ENCODE results near the gene LRRC27.

Gene LRRC27

GRCh38 chr10:132291826-132292225, 40.2 kb upstream of the LRRC27 start:
- no peak for ATAC-seq
- TF ChIP-seq BACH2 (CRISPR knock-in tag; IDR thresholded peaks at IDR 0.05; ENCODE audit: borderline replicate concordance) (no peak), TCF4 (CRISPR knock-in tag; IDR thresholded peaks at IDR 0.05; ENCODE audit: borderline replicate concordance) (no peak), POU6F1 (CRISPR knock-in tag; IDR thresholded peaks at IDR 0.05; ENCODE audit: borderline replicate concordance, low read depth) (no peak), ZNF70 (CRISPR knock-in tag; IDR thresholded peaks at IDR 0.05) (no peak), ZNF8 (CRISPR knock-in tag; IDR thresholded peaks at IDR 0.05) (no peak), ZFP30 (CRISPR knock-in tag; IDR thresholded peaks at IDR 0.05) (no peak), GLIS3 (CRISPR knock-in tag; IDR thresholded peaks at IDR 0.05) (no peak), ESRRG (CRISPR knock-in tag; IDR thresholded peaks at IDR 0.05) (no peak), PATZ1 (CRISPR knock-in tag; IDR thresholded peaks at IDR 0.05; ENCODE audit: borderline replicate concordance) (no peak), CSDC2 (CRISPR knock-in tag; IDR thresholded peaks at IDR 0.05) (no peak), ISL1 (CRISPR knock-in tag; IDR thresholded peaks at IDR 0.05) (no peak), OSR1 (CRISPR knock-in tag; IDR thresholded peaks at IDR 0.05) (no peak), RARB (CRISPR knock-in tag; IDR thresholded peaks at IDR 0.05) (no peak), TSHZ2 (CRISPR knock-in tag; IDR thresholded peaks at IDR 0.05) (no peak), SNAI2 (CRISPR knock-in tag; IDR thresholded peaks at IDR 0.05) (no peak), ZC3H10 (CRISPR knock-in tag; IDR thresholded peaks at IDR 0.05) (no peak)

- no peak; the same call in 2 of the 3 replicates for ATAC-seq
- TF ChIP-seq BACH2 (CRISPR knock-in tag; IDR thresholded peaks at IDR 0.05; ENCODE audit: borderline replicate concordance) = no peak
- TF ChIP-seq GLIS3 (CRISPR knock-in tag; IDR thresholded peaks at IDR 0.05) = no peak
- no peak for TF ChIP-seq TOX (CRISPR knock-in tag; IDR thresholded peaks at IDR 0.05; ENCODE audit: borderline replicate concordance)
- TF ChIP-seq SNAI2 (CRISPR knock-in tag; IDR thresholded peaks at IDR 0.05) = no peak
- TF ChIP-seq RARB (CRISPR knock-in tag; IDR thresholded peaks at IDR 0.05) = no peak
- no peak for TF ChIP-seq CSRNP3 (CRISPR knock-in tag; IDR thresholded peaks at IDR 0.05)
- TF ChIP-seq CSDC2 (CRISPR knock-in tag; IDR thresholded peaks at IDR 0.05) = no peak
- no peak for TF ChIP-seq OSR1 (CRISPR knock-in tag; IDR thresholded peaks at IDR 0.05)
These were observed 39.4 kb upstream of the LRRC27 start for GRCh38 chr10:132292287-132293200.

GRCh38 chr10:132293201-132293812, 38.7 kb upstream of the LRRC27 start:
- ATAC-seq = peak; percentile 63
- TF ChIP-seq TSHZ2 (CRISPR knock-in tag; IDR thresholded peaks at IDR 0.05) (no peak), OSR1 (CRISPR knock-in tag; IDR thresholded peaks at IDR 0.05) (no peak), PPARA (CRISPR knock-in tag; IDR thresholded peaks at IDR 0.05; ENCODE audit: borderline replicate concordance) (no peak), CREB5 (CRISPR knock-in tag; IDR thresholded peaks at IDR 0.05; ENCODE audit: low read depth) (no peak), ZC3H10 (CRISPR knock-in tag; IDR thresholded peaks at IDR 0.05) (no peak), TCF4 (CRISPR knock-in tag; IDR thresholded peaks at IDR 0.05; ENCODE audit: borderline replicate concordance) (no peak), PATZ1 (CRISPR knock-in tag; IDR thresholded peaks at IDR 0.05; ENCODE audit: borderline replicate concordance) (no peak), RARB (CRISPR knock-in tag; IDR thresholded peaks at IDR 0.05) (no peak), ZNF70 (CRISPR knock-in tag; IDR thresholded peaks at IDR 0.05) (no peak), SNAI2 (CRISPR knock-in tag; IDR thresholded peaks at IDR 0.05) (no peak), GLIS3 (CRISPR knock-in tag; IDR thresholded peaks at IDR 0.05) (no peak), TOX (CRISPR knock-in tag; IDR thresholded peaks at IDR 0.05; ENCODE audit: borderline replicate concordance) (no peak)
